T-helper 2 cell treated with Interferon-gamma antibody and Interleukin-4, amounts not matched to agents 5 μg/mL and 100 μg/mL, for 36 hours (primary cell): ENCODE data around the gene ZNF827.

Source experiments
- DNase-seq: peaks from one replicate; pipeline ENCODE4 v3.0.0; 2021; ENCODE audit warnings: low spot score
- H3K27ac Mint-ChIP-seq: one replicate; pipeline ENCODE4 v1.8.0; 2021; ENCODE audit warnings: mild to moderate bottlenecking, mixed read lengths
- H3K27me3 Mint-ChIP-seq: one replicate; pipeline ENCODE4 v1.8.0; 2021; ENCODE audit warnings: low read depth, mixed read lengths
- H3K36me3 Mint-ChIP-seq: one replicate; pipeline ENCODE4 v1.8.0; 2021; ENCODE audit warnings: low read depth, mixed read lengths
- H3K4me1 Mint-ChIP-seq: one replicate; pipeline ENCODE4 v1.8.0; 2021; ENCODE audit warnings: low read depth, mixed read lengths
- H3K4me3 Mint-ChIP-seq: one replicate; pipeline ENCODE4 v1.8.0; 2022; ENCODE audit warnings: mild to moderate bottlenecking, moderate library complexity, mixed read lengths
- H3K9me3 Mint-ChIP-seq: one replicate; pipeline ENCODE4 v1.8.0; 2021; ENCODE audit warnings: mixed read lengths

ZNF827 gene

DNA sequence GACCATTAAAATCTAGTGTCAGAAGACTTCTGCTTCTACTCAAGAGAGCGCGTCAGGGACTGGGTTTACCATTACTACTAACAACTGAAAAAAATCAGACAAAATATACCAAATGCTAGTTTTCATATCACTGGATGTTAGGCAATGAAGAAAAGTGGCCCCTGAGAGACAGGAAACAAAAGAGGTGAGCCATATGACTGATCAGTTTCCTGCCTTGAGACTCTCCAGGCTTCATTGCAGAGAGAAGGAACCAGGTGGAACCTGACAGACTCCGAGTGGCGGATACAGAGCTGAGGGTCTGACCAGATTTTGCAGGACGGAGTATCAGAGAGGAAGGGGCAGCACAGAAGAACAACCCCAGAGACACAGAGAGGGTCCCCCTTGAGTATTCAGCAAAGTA lies 172.3 kb downstream of the ZNF827 start:
- peaks cover 15% of the 10 kb centered on the region for H3K9me3 Mint-ChIP-seq
- H3K4me3 Mint-ChIP-seq, result no peak overlapping the region
- H3K36me3 Mint-ChIP-seq, result peaks cover 50% of the 10 kb centered on the region
- DNase-seq, result no peak
- H3K27me3 Mint-ChIP-seq, result no peaks in the 10 kb centered on the region
- H3K4me1 Mint-ChIP-seq, result peaks cover 16% of the 10 kb centered on the region
- no peak overlapping the region for H3K27ac Mint-ChIP-seq

DNA sequence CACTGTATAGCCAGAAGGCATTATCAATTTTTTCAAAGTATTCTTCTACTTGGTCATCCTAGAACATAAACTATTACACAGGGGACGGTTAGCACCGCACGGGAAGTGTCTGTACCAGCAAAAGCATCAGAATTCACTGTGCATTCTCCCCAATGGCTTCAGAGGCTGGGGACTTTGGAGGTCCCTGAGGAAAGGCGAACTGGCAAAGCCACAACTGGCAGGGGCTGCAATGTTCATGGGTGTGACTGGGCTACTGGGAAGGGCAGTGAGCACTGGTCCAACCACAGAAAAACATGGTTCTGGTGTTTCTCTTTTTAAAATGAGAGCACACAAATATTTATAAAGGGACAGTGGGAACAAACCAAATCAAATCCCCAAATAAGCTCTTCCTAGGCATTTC lies 175.2 kb downstream of the ZNF827 start:
- Mint-ChIP-seq H3K36me3 (peaks cover 74% of the 10 kb centered on the region), H3K4me3 (no peak overlapping the region), H3K4me1 (peaks cover 18% of the 10 kb centered on the region), H3K9me3 (peaks cover 15% of the 10 kb centered on the region), H3K27ac (peak overlapping the region; percentile 32), H3K27me3 (no peaks in the 10 kb centered on the region)
- DNase-seq, result no peak

DNA sequence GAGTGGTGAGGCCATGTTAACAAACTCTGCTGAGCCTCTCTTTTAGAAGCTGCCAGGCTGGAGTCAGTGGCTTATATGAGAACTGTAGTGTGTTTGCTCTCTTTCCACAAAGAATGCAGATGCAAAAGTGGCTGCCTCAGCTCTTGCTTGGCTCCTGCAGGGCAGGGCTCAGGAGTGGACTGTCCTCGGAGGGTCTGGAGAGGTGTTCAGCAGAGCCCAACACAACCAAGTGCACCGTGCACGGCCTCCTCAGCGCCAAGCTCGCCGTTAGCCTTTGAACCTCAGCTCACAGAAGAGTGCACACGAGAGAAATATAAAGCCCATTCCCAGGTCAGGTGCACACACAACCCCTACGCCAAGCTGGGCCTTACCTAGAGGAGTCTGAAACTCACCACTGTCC lies 175.9 kb downstream of the ZNF827 start:
- no peak for DNase-seq
- Mint-ChIP-seq H3K27me3 (no peaks in the 10 kb centered on the region), H3K4me1 (peaks cover 21% of the 10 kb centered on the region), H3K4me3 (no peak overlapping the region), H3K27ac (no peak overlapping the region), H3K9me3 (peaks cover 14% of the 10 kb centered on the region), H3K36me3 (peaks cover 75% of the 10 kb centered on the region)

DNA sequence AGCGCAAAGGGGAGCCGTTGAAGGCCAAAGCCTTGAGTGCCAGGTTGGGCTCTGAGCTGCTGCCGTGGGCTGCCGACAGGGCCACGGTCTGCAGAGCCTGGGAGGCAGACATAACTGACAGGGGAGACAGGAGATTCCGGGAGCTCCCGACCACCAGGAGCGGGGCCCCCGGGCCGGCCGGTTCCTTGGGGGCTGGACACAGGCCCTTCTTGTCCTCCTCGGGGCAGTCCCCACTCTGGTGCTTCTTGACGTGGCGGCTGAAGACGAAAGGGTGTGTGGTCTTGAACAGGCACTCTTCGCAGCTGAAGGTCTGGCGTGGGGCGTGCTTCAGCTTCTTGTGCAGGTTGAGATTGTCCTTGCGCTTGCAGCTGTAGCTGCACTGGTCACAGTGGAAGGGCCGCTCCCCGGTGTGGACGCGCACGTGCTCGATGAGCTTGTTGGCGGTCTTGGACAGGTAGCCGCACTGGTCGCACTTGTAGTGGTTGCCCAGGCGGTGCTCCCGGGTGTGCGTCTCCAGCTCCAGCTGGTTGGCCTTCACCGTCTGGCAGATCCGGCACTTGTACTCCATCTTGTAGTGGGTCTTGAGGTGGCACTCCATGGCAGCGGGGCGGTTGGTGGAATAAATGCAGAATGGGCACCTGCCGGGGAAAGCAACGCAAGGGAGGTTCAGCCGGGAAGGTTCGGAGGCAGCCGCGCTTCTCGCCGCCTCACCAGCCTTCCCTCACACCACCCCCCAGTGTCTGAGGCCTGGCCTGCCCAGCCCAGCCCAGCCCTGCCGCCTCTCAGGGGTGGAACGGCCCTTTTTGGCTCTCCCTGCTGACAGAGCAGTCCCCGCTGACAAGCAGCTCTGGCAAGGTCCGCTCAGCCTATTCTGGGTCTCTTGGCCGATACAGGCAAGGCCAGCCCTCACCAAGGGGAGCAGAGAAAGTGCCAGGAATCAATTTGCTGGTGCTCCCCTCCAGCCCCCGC lies 177.4 kb downstream of the ZNF827 start:
- Mint-ChIP-seq H3K9me3 (peaks cover under 1% of the 10 kb centered on the region), H3K27ac (no peak overlapping the region), H3K27me3 (no peaks in the 10 kb centered on the region), H3K4me1 (peaks cover 17% of the 10 kb centered on the region), H3K36me3 (peaks cover 60% of the 10 kb centered on the region), H3K4me3 (no peak overlapping the region)
- DNase-seq, result no peak

DNA sequence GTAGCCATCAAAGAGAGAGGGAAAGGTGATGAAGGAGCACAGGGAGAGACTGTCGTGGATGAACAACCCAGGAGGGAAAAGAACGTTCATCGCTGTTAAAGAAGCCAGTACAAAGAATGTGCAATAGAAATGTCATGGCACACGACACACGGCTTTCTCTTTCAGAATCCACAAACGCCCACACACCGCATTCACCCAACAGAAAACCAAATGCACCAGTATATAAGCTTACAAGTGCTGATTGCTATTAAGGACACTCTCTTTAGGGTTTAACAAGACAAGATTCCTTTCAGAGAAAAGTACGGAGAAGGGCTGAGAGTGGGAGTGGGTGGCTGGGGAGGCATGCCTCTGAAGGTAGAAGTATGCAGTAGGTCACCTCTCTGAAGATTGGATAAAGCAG lies 178.4 kb downstream of the ZNF827 start:
- H3K27ac Mint-ChIP-seq, result no peak overlapping the region
- H3K4me3 Mint-ChIP-seq, result no peak overlapping the region
- no peaks in the 10 kb centered on the region for H3K9me3 Mint-ChIP-seq
- H3K36me3 Mint-ChIP-seq, result peaks cover 52% of the 10 kb centered on the region
- H3K27me3 Mint-ChIP-seq, result no peaks in the 10 kb centered on the region
- peaks cover 16% of the 10 kb centered on the region for H3K4me1 Mint-ChIP-seq
- DNase-seq, result no peak

DNA sequence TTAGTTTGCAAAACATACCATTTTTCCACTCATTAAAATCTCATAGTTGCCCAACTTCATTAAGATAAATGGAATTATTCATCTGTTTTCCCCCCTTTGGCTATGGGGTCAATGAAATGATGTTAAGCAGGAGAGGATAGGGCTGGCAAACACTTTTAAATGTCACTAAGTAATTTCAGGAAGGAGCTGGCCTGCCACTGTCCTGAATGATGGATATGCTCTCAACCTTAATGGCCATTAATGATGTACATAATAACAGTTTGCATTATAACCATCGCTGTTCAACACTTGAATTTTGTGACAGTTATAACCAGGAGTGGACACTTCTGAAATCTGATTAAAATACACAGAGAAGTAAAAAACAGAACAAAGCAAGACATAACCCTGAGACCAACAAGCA lies 181.4 kb downstream of the ZNF827 start:
- Mint-ChIP-seq H3K4me3 (no peak overlapping the region), H3K36me3 (peaks cover 34% of the 10 kb centered on the region), H3K4me1 (peaks cover 16% of the 10 kb centered on the region), H3K27me3 (no peaks in the 10 kb centered on the region), H3K27ac (no peak overlapping the region), H3K9me3 (no peaks in the 10 kb centered on the region)
- DNase-seq, result no peak

DNA sequence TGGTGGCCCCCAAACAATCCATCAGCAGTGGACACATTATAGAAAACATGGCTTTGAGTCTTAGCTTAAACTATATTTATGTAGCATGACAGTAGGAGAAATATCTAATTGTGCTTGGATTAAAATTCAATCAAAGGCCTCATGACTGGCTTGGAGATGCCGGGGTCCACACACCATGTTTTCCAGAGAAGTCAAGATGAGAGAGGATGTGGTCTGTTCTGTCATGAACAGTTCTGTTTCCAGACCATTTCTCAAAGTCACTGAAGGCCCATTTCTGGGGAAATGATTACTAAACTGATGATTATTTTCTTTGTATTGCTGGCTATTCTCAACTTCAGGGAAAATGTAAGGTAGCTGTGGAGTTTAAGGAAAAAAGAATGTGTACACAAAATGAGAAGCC lies 182.4 kb downstream of the ZNF827 start:
- Mint-ChIP-seq H3K27me3 (no peaks in the 10 kb centered on the region), H3K27ac (no peak overlapping the region), H3K9me3 (no peaks in the 10 kb centered on the region), H3K4me3 (no peak overlapping the region), H3K36me3 (peaks cover 28% of the 10 kb centered on the region), H3K4me1 (peaks cover 16% of the 10 kb centered on the region)
- DNase-seq, result no peak

DNA sequence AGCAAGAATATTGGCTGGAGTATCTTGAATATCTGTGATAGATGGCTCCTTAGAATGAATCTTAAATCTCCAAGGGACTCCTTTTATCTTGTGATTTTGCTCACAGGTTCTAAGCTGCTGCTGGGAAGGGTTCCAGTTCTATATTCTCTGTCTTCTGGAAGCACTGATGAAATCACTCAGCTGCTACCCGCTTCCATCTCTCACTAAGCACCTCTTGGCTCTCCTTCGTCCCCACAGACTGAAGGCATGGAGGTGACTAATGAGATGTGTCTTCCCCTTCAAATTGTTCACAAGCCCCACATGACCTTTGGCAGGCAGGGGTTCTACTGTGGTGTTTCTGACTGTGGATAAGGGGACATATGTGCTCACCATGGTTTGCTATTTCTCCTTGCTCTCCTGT lies 182.8 kb downstream of the ZNF827 start:
- H3K36me3 Mint-ChIP-seq, result peaks cover 25% of the 10 kb centered on the region

DNA sequence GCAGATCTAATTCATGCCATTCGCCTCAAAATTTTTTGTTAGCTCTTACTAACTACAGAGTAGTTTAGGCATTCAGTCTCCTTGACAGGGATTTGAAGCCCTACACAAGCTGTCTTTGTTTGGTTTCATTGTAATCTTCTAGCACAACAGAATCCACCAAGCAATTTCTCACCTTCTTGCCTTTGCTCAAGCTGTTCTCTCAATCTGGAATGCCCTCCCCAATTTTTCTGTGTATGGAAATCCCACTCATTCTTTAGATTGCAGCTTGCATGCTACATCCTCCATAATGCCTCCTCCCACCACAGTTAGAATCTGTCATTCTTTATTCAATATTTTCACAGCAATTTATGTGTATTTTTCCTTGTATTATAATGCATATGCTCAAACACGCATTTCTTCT lies 195.0 kb downstream of the ZNF827 start:
- H3K27ac Mint-ChIP-seq, result no peak overlapping the region
- no peaks in the 10 kb centered on the region for H3K36me3 Mint-ChIP-seq
- no peaks in the 10 kb centered on the region for H3K4me1 Mint-ChIP-seq
- H3K27me3 Mint-ChIP-seq, result peaks cover 25% of the 10 kb centered on the region
- DNase-seq, result no peak
- no peak overlapping the region for H3K4me3 Mint-ChIP-seq
- peaks cover 12% of the 10 kb centered on the region for H3K9me3 Mint-ChIP-seq

More for the DNA sequence above, 182.8 kb downstream of the ZNF827 start:
- H3K4me3 Mint-ChIP-seq, result no peak overlapping the region
- DNase-seq, result no peak
- no peak overlapping the region for H3K27ac Mint-ChIP-seq
- H3K4me1 Mint-ChIP-seq, result peaks cover 16% of the 10 kb centered on the region
- H3K27me3 Mint-ChIP-seq, result no peaks in the 10 kb centered on the region
- no peaks in the 10 kb centered on the region for H3K9me3 Mint-ChIP-seq

DNA sequence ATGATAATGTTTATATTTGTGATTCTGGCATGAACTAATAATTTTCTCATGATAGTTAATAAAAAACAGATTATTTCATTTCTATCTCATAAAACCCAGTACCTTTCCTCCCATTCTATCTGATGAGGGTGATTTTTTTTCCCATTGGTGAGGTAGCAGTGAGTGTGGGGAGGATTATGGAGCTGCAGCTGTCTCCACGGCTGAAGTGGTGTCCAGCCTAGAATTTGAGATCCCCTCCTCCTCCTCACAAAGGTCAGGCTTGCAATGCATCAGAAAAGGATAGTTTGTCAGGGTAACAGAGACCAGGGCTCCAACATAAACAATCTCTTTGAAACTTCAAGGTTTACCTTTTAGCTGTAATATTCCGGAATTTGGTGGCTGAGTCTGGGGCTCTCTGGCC lies 197.8 kb downstream of the ZNF827 start:
- Mint-ChIP-seq H3K4me1 (peaks cover 1% of the 10 kb centered on the region), H3K9me3 (peaks cover 6% of the 10 kb centered on the region), H3K36me3 (no peaks in the 10 kb centered on the region), H3K4me3 (no peak overlapping the region), H3K27ac (no peak overlapping the region), H3K27me3 (peaks cover 10% of the 10 kb centered on the region)
- no peak for DNase-seq

DNA sequence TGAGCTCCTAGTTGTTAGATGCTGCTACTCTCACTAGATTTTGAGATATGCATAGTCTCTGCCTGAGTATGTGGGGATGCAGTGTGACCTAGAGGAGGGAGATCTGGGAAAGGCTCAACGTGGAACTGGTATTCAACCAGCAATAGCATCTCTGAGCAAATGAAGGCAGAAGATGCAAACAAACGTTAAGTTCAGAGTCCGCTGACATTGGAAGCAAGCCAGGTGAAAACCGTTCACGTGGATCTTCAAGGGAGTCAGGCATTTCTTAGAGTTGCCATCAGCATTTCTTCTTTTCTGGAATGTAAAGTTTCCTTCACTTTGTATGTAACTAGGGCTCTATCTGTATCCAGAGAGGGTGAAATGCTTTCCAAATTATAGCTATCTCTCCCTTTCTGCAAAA lies 198.8 kb downstream of the ZNF827 start:
- Mint-ChIP-seq H3K4me3 (no peak overlapping the region), H3K27ac (no peak overlapping the region), H3K36me3 (no peaks in the 10 kb centered on the region), H3K9me3 (no peaks in the 10 kb centered on the region), H3K27me3 (peaks cover 5% of the 10 kb centered on the region), H3K4me1 (peaks cover 1% of the 10 kb centered on the region)
- DNase-seq, result no peak

DNA sequence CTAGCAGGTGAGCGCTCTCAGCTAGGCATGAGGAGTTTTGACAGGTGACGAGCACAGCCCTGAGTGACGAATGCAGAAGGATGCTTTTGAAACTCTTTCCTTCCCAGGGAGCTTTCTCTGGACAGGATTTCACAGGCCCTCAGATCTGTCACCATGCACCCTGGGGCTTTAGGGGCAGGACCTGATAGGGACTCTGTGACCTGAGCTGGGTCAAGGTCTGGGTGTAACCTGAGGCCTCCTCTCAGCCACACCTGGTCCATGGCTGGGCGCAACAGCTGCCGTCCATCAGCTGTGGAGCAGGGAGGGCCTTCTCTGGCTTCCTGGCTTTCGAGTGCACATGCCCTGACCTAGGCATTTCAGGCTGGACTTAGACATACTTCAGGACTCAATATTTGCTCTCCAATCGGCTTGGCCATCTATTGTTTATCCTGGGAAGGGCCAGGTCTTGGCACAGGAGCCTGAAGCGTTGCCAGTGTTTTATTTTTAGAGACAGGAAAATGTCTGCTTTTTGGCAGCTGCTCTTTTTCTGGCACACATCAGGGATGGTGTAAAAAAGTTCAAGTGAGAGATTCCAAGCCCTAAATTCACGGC lies 202.3 kb downstream of the ZNF827 start:
- Mint-ChIP-seq H3K9me3 (no peaks in the 10 kb centered on the region), H3K36me3 (no peaks in the 10 kb centered on the region), H3K27ac (no peak overlapping the region), H3K4me1 (peaks cover 3% of the 10 kb centered on the region), H3K27me3 (peaks cover 2% of the 10 kb centered on the region), H3K4me3 (no peak overlapping the region)
- DNase-seq, result no peak

DNA sequence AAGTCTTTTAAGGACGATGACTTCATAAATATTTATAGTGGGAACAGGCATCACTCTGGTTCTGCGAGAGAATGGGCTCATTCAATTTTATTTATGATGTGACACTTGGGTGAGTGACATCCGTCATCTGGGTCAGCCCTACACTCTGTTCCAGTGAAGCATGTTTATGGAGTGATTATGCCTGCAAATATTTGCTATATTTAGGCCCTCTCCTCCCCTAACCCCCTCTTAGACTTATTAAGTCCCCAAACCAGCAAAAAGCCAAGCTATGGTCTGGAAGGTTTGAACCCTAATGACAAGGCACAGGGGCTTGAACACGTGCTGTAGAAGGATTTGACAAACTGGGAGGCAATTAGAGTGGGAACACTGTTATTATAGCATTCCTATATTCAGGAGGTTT lies 202.8 kb downstream of the ZNF827 start:
- no peaks in the 10 kb centered on the region for H3K9me3 Mint-ChIP-seq
- no peak overlapping the region for H3K4me3 Mint-ChIP-seq
- no peaks in the 10 kb centered on the region for H3K36me3 Mint-ChIP-seq
- H3K27ac Mint-ChIP-seq, result no peak overlapping the region
- H3K4me1 Mint-ChIP-seq, result peaks cover 3% of the 10 kb centered on the region
- no peak for DNase-seq
- H3K27me3 Mint-ChIP-seq, result peaks cover 2% of the 10 kb centered on the region

DNA sequence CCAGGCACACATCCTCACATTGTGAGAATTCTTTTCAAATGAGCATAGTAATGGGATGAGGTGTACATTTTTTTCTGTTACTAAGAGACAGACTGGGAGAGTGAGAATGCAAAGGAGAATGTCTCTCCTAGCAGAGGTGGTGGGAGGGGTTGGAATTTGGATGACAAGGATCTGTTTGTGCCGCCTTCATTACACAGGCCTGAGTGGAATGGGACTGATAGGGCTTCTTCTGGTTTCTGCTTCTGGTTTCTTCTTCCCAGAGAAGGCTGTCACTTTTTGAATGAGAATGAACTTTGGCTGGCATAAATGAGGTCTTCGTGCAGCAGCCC lies 203.3 kb downstream of the ZNF827 start:
- DNase-seq, result no peak
- peaks cover 3% of the 10 kb centered on the region for H3K4me1 Mint-ChIP-seq
- no peaks in the 10 kb centered on the region for H3K9me3 Mint-ChIP-seq
- H3K4me3 Mint-ChIP-seq, result no peak overlapping the region
- H3K27me3 Mint-ChIP-seq, result peaks cover 2% of the 10 kb centered on the region
- H3K27ac Mint-ChIP-seq, result no peak overlapping the region
- no peaks in the 10 kb centered on the region for H3K36me3 Mint-ChIP-seq
